Stimulated activated naive B cell treated with anti-CD40 and anti-IgM and Interleukin-4, amounts not matched to agents 10 μg/mL and 1 μg/mL and 100 μg/mL, for 72 hours (primary cell): ENCODE results near the gene PPP2R1B.
A peak's percentile ranks its signal among the peaks of the same experiment; 100 is the strongest.
"Not testable (repeated sequence)": the region's sequence is repeated elsewhere in the genome, so short reads cannot be mapped to it uniquely, and the experiment has no call there.

Source experiments
- ATAC-seq, 2 donors: fragments of 150-1000 bp; cut with Tn5 transposase; replicated peaks; 2 replicates each; pipeline ENCODE4 v1.10.0; 2021; ENCODE audit warnings: moderate library complexity in 1 of 2
- DNase-seq: peaks from one replicate; pipeline ENCODE4 v3.0.0; 2021
- H3K27ac Mint-ChIP-seq: one replicate; pipeline ENCODE4 v1.8.0; 2022; ENCODE audit warnings: mild to moderate bottlenecking, mixed read lengths
- H3K27me3 Mint-ChIP-seq, 2 donors: one replicate each; pipeline ENCODE4 v1.8.0; 2022; ENCODE audit warnings: mixed read lengths in 2 of 2
- H3K36me3 Mint-ChIP-seq, 2 donors: one replicate each; pipeline ENCODE4 v1.8.0; 2022; ENCODE audit warnings: mixed read lengths in 2 of 2, mild to moderate bottlenecking in 1 of 2
- H3K4me1 Mint-ChIP-seq, 2 donors: one replicate each; pipeline ENCODE4 v1.8.0; 2022; ENCODE audit warnings: mixed read lengths in 2 of 2, mild to moderate bottlenecking in 1 of 2
- H3K4me3 Mint-ChIP-seq, 2 donors: one replicate each; pipeline ENCODE4 v1.8.0; 2022; ENCODE audit warnings: mild to moderate bottlenecking in 2 of 2, mixed read lengths in 2 of 2, moderate library complexity in 1 of 2
- H3K9me3 Mint-ChIP-seq, 2 donors: one replicate each; pipeline ENCODE4 v1.8.0; 2022; ENCODE audit warnings: mixed read lengths in 2 of 2, mild to moderate bottlenecking in 1 of 2

PPP2R1B gene

GRCh38 chr11:111718436-111718835, 47.8 kb downstream of the PPP2R1B start:
- Mint-ChIP-seq H3K9me3 (peaks cover 6 to 7% of the 10 kb centered on the region in 2 donors), H3K27me3 (no peaks in the 10 kb centered on the region), H3K4me1 (peaks cover 17 to 21% of the 10 kb centered on the region in 2 donors), H3K36me3 (peaks cover 46 to 66% of the 10 kb centered on the region in 2 donors), H3K4me3 (no peak overlapping the region), H3K27ac (no peak overlapping the region)
- ATAC-seq (no peak), DNase-seq (no peak)

- not testable (repeated sequence) for H3K27ac Mint-ChIP-seq, H3K9me3 Mint-ChIP-seq, H3K4me3 Mint-ChIP-seq, DNase-seq, H3K27me3 Mint-ChIP-seq, ATAC-seq
- Mint-ChIP-seq H3K4me1 (peaks cover 17 to 22% of the 10 kb centered on the region in 2 donors), H3K36me3 (peaks cover 46 to 63% of the 10 kb centered on the region in 2 donors)
These were observed 48.5 kb downstream of the PPP2R1B start for GRCh38 chr11:111717660-111718059.

- peaks cover 47 to 63% of the 10 kb centered on the region in 2 donors for H3K36me3 Mint-ChIP-seq
- ATAC-seq = peak; percentile 82 to 86
- no peak overlapping the region for H3K4me3 Mint-ChIP-seq
These were observed 50.9 kb downstream of the PPP2R1B start for GRCh38 chr11:111715142-111715816.

GRCh38 chr11:111714522-111714921, 51.7 kb downstream of the PPP2R1B start:
- Mint-ChIP-seq H3K36me3 (peaks cover 48 to 60% of the 10 kb centered on the region in 2 donors), H3K27ac (no peak overlapping the region), H3K4me3 (no peak overlapping the region), H3K9me3 (peaks cover 6 to 7% of the 10 kb centered on the region in 2 donors), H3K27me3 (no peaks in the 10 kb centered on the region), H3K4me1 (peaks cover 17 to 22% of the 10 kb centered on the region in 2 donors)
- ATAC-seq (peak; percentile 56 to 58), DNase-seq (no peak)

More at GRCh38 chr11:111715142-111715816, 50.9 kb downstream of the PPP2R1B start:
- peak overlapping the region; percentile 57 for H3K27ac Mint-ChIP-seq
- DNase-seq = no peak
- peaks cover 17 to 22% of the 10 kb centered on the region in 2 donors for H3K4me1 Mint-ChIP-seq
- H3K9me3 Mint-ChIP-seq = peaks cover 6 to 7% of the 10 kb centered on the region in 2 donors
- H3K27me3 Mint-ChIP-seq = no peaks in the 10 kb centered on the region

GRCh38 chr11:111707691-111708067, 58.5 kb downstream of the PPP2R1B start:
- Mint-ChIP-seq H3K27ac (no peak overlapping the region), H3K27me3 (no peaks in the 10 kb centered on the region), H3K4me1 (no peaks in the 10 kb centered on the region)

GRCh38 chr11:111707039-111707690, 59.0 kb downstream of the PPP2R1B start:
- no peaks in the 10 kb centered on the region for H3K4me1 Mint-ChIP-seq
- H3K9me3 Mint-ChIP-seq = no peaks in the 10 kb centered on the region
- DNase-seq = no peak
- H3K27ac Mint-ChIP-seq = no peak overlapping the region
- H3K4me3 Mint-ChIP-seq = no peak overlapping the region
- peaks cover 33 to 58% of the 10 kb centered on the region in 2 donors for H3K36me3 Mint-ChIP-seq
- no peaks in the 10 kb centered on the region for H3K27me3 Mint-ChIP-seq
- ATAC-seq = no peak

More at GRCh38 chr11:111707691-111708067, 58.5 kb downstream of the PPP2R1B start:
- no peak for ATAC-seq
- Mint-ChIP-seq H3K4me3 (no peak overlapping the region), H3K36me3 (peaks cover 37 to 63% of the 10 kb centered on the region in 2 donors), H3K9me3 (no peaks in the 10 kb centered on the region)
- DNase-seq = no peak

- no peak overlapping the region for H3K4me3 Mint-ChIP-seq
- H3K36me3 Mint-ChIP-seq = peaks cover 24 to 44% of the 10 kb centered on the region in 2 donors
- DNase-seq (no peak), ATAC-seq (no peak)
- no peaks in the 10 kb centered on the region for H3K27me3 Mint-ChIP-seq
- H3K9me3 Mint-ChIP-seq = no peaks in the 10 kb centered on the region
- H3K4me1 Mint-ChIP-seq = peaks cover 0 to 2% of the 10 kb centered on the region in 2 donors
- H3K27ac Mint-ChIP-seq = no peak overlapping the region
These were observed 62.6 kb downstream of the PPP2R1B start for GRCh38 chr11:111703576-111703975.

GRCh38 chr11:111702623-111703022, 63.6 kb downstream of the PPP2R1B start:
- no peaks in the 10 kb centered on the region for H3K9me3 Mint-ChIP-seq
- no peak overlapping the region for H3K27ac Mint-ChIP-seq
- no peak for ATAC-seq
- H3K27me3 Mint-ChIP-seq = no peaks in the 10 kb centered on the region
- no peak for DNase-seq
- H3K4me3 Mint-ChIP-seq = no peak overlapping the region
- peaks cover 2 to 3% of the 10 kb centered on the region in 2 donors for H3K4me1 Mint-ChIP-seq
- H3K36me3 Mint-ChIP-seq = peaks cover 24 to 45% of the 10 kb centered on the region in 2 donors

- Mint-ChIP-seq H3K27me3 (no peaks in the 10 kb centered on the region), H3K27ac (no peak overlapping the region), H3K4me3 (no peak overlapping the region), H3K4me1 (peaks cover 7 to 12% of the 10 kb centered on the region in 2 donors), H3K36me3 (peaks cover 12 to 31% of the 10 kb centered on the region in 2 donors), H3K9me3 (no peaks in the 10 kb centered on the region)
- DNase-seq (no peak), ATAC-seq (no peak)
These were observed 66.0 kb downstream of the PPP2R1B start for GRCh38 chr11:111700162-111700561.

- H3K27me3 Mint-ChIP-seq = no peaks in the 10 kb centered on the region
- no peak overlapping the region for H3K27ac Mint-ChIP-seq
- no peak overlapping the region for H3K4me3 Mint-ChIP-seq
- ATAC-seq = no peak
- peaks cover 10 to 29% of the 10 kb centered on the region in 2 donors for H3K36me3 Mint-ChIP-seq
- peaks cover 11 to 16% of the 10 kb centered on the region in 2 donors for H3K4me1 Mint-ChIP-seq
- no peak for DNase-seq
- H3K9me3 Mint-ChIP-seq = no peaks in the 10 kb centered on the region
These were observed 66.5 kb downstream of the PPP2R1B start for GRCh38 chr11:111699579-111700156.

GRCh38 chr11:111698852-111699559, 67.2 kb downstream of the PPP2R1B start:
- DNase-seq (no peak), ATAC-seq (no peak)
- Mint-ChIP-seq H3K27ac (no peak overlapping the region), H3K9me3 (no peaks in the 10 kb centered on the region), H3K4me3 (no peak overlapping the region), H3K4me1 (peaks cover 13 to 18% of the 10 kb centered on the region in 2 donors), H3K36me3 (peaks cover 9 to 26% of the 10 kb centered on the region in 2 donors), H3K27me3 (no peaks in the 10 kb centered on the region)

- Mint-ChIP-seq H3K9me3 (no peaks in the 10 kb centered on the region), H3K36me3 (peaks cover 8 to 17% of the 10 kb centered on the region in 2 donors), H3K4me3 (no peak overlapping the region), H3K27ac (peak overlapping the region; percentile 56), H3K4me1 (peaks cover 13 to 18% of the 10 kb centered on the region in 2 donors), H3K27me3 (no peaks in the 10 kb centered on the region)
- ATAC-seq = peak in 1 of 2 donors; percentile 45
- no peak for DNase-seq
These were observed 68.2 kb downstream of the PPP2R1B start for GRCh38 chr11:111697933-111698371.

GRCh38 chr11:111696556-111696955, 69.6 kb downstream of the PPP2R1B start:
- H3K4me3 Mint-ChIP-seq = no peak overlapping the region
- H3K4me1 Mint-ChIP-seq = peaks cover 13 to 18% of the 10 kb centered on the region in 2 donors
- no peak for ATAC-seq
- no peaks in the 10 kb centered on the region for H3K9me3 Mint-ChIP-seq
- H3K36me3 Mint-ChIP-seq = peaks cover 8 to 14% of the 10 kb centered on the region in 2 donors
- no peaks in the 10 kb centered on the region for H3K27me3 Mint-ChIP-seq
- no peak overlapping the region for H3K27ac Mint-ChIP-seq
- DNase-seq = no peak

- peak overlapping the region; percentile 33 to 59 for H3K4me3 Mint-ChIP-seq
- H3K9me3 Mint-ChIP-seq = no peaks in the 10 kb centered on the region
- H3K36me3 Mint-ChIP-seq = peaks cover 16 to 21% of the 10 kb centered on the region in 2 donors
- DNase-seq (no peak), ATAC-seq (peak; percentile 77 to 80)
- peak overlapping the region; percentile 52 for H3K27ac Mint-ChIP-seq
- H3K4me1 Mint-ChIP-seq = peaks cover 13 to 18% of the 10 kb centered on the region in 2 donors
- H3K27me3 Mint-ChIP-seq = no peaks in the 10 kb centered on the region
These were observed 71.3 kb downstream of the PPP2R1B start for GRCh38 chr11:111694851-111695250.
